ENCODE data around the gene FGF2. TPM values are rescaled to one million over a fixed set of nuclear protein-coding genes. Genes with fewer than 3 reads are reported as not detected.

FGF2 gene
- total and polyA plus RNA-seq, 2 donors (not counting 1 experiment from before 2014, with no cell fraction given): 0.13 TPM; not detected in 1

DNA sequence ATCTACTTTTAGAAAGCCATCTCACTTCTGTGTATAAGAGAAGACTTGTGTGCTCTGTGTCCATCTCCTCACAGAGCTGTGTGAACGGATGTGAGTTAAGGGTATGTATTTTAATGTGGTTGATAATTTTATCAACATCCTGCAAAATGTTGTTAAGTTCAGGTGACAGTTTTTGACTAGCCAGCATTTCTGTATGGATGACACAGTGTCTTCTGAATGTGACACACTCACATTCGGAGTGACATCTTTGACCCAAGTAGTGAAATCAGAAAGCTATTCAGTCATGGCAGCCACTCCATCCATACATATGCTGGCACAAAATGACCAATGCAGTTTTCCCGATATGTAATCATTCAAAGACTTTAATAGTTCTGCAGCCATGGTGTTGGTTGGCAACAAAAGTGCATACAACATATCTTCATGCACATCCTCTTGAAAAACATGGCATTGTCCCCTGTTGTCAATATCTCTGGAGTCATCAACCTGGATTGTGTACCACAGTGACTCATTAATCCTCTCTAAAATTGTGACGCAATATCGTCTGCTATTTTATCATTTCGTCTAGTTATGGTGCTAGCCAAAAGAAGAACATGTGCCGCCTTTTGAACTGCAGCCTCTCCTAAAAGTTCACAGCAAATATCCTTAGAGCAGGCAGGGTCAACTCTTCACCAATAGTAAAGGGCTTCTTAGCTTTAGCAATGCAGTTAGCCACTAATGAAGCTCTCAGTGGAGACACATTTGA lies 6.8 kb upstream of the FGF2 start:
- peaks cover 0 to 3% (median 3%) of the 10 kb centered on the region in 3 donors for H3K9me3 ChIP-seq (ENCODE audit: control extremely low read depth in 1 of 3, control insufficient read depth in 2 of 3, insufficient read depth in 1 of 3, low read length in 2 of 3)
- no peak overlapping the region for H2AFZ ChIP-seq (ENCODE audit: insufficient read depth, low read depth, low read length, poor library complexity, severe bottlenecking)
- H4K20me1 ChIP-seq (ENCODE audit: control insufficient read depth, insufficient read depth, low read length, poor library complexity, severe bottlenecking): no peaks in the 10 kb centered on the region
- H3K4me3 ChIP-seq (ENCODE audit: control extremely low read depth in 1 of 5, extremely low read depth in 1 of 5, insufficient read depth in 1 of 5, low read depth in 2 of 5, low read length in 4 of 5): no peak overlapping the region
- H3K9ac ChIP-seq (ENCODE audit: low read length): no peak overlapping the region
- no peak overlapping the region for H3K27ac ChIP-seq (ENCODE audit: low read length in 2 of 2)
- ATAC-seq (ENCODE audit: low read depth): no peak
- POLR2A ChIA-PET: no interaction called here
- H3K9me3 Mint-ChIP-seq (ENCODE audit: insufficient read depth): no peaks in the 10 kb centered on the region
- intact Hi-C loops (cut with micrococcal nuclease): no loop called here
- DNase-seq: no peak
- no peaks in the 10 kb centered on the region for H3K4me1 Mint-ChIP-seq
- H3K27me3 Mint-ChIP-seq: peaks cover 33% of the 10 kb centered on the region
- 96% methylated on average over 6 of the region's 7 CpGs for WGBS (ENCODE audit: insufficient coverage)
- peaks cover 0 to 10% (median 9%) of the 10 kb centered on the region in 4 experiments for H3K27me3 ChIP-seq (replicated peaks in 1 of 4; ENCODE audit: control extremely low read depth in 1 of 4, control insufficient read depth in 3 of 4, insufficient read depth in 4 of 4, low read length in 3 of 4)
- H3K4me3 Mint-ChIP-seq: no peak overlapping the region
- H3K79me2 ChIP-seq (ENCODE audit: control insufficient read depth, insufficient read depth, low read length): no peaks in the 10 kb centered on the region
- H3K4me1 ChIP-seq (ENCODE audit: control insufficient read depth in 2 of 2, insufficient read depth in 2 of 2, low read length in 2 of 2): no peaks in the 10 kb centered on the region
- H3K27ac Mint-ChIP-seq: no peak overlapping the region
- TF ChIP-seq, protein P1, sequence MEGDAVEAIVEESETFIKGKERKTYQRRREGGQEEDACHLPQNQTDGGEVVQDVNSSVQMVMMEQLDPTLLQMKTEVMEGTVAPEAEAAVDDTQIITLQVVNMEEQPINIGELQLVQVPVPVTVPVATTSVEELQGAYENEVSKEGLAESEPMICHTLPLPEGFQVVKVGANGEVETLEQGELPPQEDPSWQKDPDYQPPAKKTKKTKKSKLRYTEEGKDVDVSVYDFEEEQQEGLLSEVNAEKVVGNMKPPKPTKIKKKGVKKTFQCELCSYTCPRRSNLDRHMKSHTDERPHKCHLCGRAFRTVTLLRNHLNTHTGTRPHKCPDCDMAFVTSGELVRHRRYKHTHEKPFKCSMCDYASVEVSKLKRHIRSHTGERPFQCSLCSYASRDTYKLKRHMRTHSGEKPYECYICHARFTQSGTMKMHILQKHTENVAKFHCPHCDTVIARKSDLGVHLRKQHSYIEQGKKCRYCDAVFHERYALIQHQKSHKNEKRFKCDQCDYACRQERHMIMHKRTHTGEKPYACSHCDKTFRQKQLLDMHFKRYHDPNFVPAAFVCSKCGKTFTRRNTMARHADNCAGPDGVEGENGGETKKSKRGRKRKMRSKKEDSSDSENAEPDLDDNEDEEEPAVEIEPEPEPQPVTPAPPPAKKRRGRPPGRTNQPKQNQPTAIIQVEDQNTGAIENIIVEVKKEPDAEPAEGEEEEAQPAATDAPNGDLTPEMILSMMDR (IDR thresholded peaks at IDR 0.05): no peak
- no peak for TF ChIP-seq EZH2 (IDR thresholded peaks at IDR 0.05; ENCODE audit: borderline replicate concordance, insufficient read depth, low read depth, low read length, poor library complexity, severe bottlenecking)
- H3K36me3 ChIP-seq (replicated peaks in 1 of 2; ENCODE audit: control extremely low read depth in 1 of 2, control insufficient read depth in 1 of 2, extremely low read depth in 1 of 2, insufficient read depth in 2 of 2, low read length in 1 of 2): no peaks in the 10 kb centered on the region
- CTCF ChIA-PET: no interaction called here
- no peak overlapping the region for H3K4me2 ChIP-seq (replicated peaks; ENCODE audit: low read depth, low read length, poor library complexity, severe bottlenecking)

DNA sequence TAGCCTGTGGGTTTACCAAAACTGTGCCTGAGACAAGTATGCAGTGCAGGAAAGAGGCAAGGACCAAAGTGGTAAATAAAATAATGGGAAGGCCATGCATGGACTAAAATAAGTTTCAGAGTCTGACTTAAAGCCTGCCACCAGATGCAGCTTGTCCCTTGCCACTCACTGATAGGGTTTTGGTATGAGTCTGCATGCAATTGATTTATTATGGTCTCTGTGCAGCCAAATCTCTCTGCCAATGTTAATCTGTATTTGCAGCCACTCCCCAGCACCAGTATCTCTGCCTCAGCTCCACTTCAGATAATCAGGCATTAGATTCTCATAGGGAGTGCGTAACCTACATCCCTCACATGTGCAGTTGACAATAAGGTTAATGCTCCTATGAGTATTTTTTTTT lies 5.5 kb upstream of the FGF2 start:
- Histone ChIP-seq H4K20me1 (ENCODE audit: control insufficient read depth, insufficient read depth, low read length, poor library complexity, severe bottlenecking) (no peaks in the 10 kb centered on the region), H3K36me3 (replicated peaks in 1 of 2; ENCODE audit: control extremely low read depth in 1 of 2, control insufficient read depth in 1 of 2, extremely low read depth in 1 of 2, insufficient read depth in 2 of 2, low read length in 1 of 2) (no peaks in the 10 kb centered on the region), H3K9ac (ENCODE audit: low read length) (no peak overlapping the region), H3K4me1 (ENCODE audit: control insufficient read depth in 2 of 2, insufficient read depth in 2 of 2, low read length in 2 of 2) (no peaks in the 10 kb centered on the region), H3K9me3 (ENCODE audit: control extremely low read depth in 1 of 3, control insufficient read depth in 2 of 3, insufficient read depth in 1 of 3, low read length in 2 of 3) (peaks cover 0 to 3% (median 3%) of the 10 kb centered on the region in 3 donors), H3K27ac (ENCODE audit: low read length in 2 of 2) (no peak overlapping the region), H3K4me2 (replicated peaks; ENCODE audit: low read depth, low read length, poor library complexity, severe bottlenecking) (no peak overlapping the region), H3K4me3 (ENCODE audit: control extremely low read depth in 1 of 5, extremely low read depth in 1 of 5, insufficient read depth in 1 of 5, low read depth in 2 of 5, low read length in 4 of 5) (no peak overlapping the region), H3K79me2 (ENCODE audit: control insufficient read depth, insufficient read depth, low read length) (no peaks in the 10 kb centered on the region), H2AFZ (ENCODE audit: insufficient read depth, low read depth, low read length, poor library complexity, severe bottlenecking) (no peak overlapping the region), H3K27me3 (replicated peaks in 1 of 4; ENCODE audit: control extremely low read depth in 1 of 4, control insufficient read depth in 3 of 4, insufficient read depth in 4 of 4, low read length in 3 of 4) (peaks cover 0 to 16% (median 13%) of the 10 kb centered on the region in 4 experiments)
- no peaks in the 10 kb centered on the region for H3K9me3 Mint-ChIP-seq (ENCODE audit: insufficient read depth)
- no peak overlapping the region for H3K27ac Mint-ChIP-seq
- TF ChIP-seq, protein P1 (IDR thresholded peaks at IDR 0.05): no peak
- no peak for TF ChIP-seq EZH2 (IDR thresholded peaks at IDR 0.05; ENCODE audit: borderline replicate concordance, insufficient read depth, low read depth, low read length, poor library complexity, severe bottlenecking)
- no CpG with 5 or more reads among the region's 1 CpG for WGBS (ENCODE audit: insufficient coverage)
- peaks cover under 1% of the 10 kb centered on the region for H3K4me1 Mint-ChIP-seq
- POLR2A ChIA-PET: no interaction called here
- intact Hi-C loops (cut with micrococcal nuclease): no loop called here
- no peak for DNase-seq
- peaks cover 42% of the 10 kb centered on the region for H3K27me3 Mint-ChIP-seq
- CTCF ChIA-PET: no interaction called here
- no peak for ATAC-seq (ENCODE audit: low read depth)
- H3K4me3 Mint-ChIP-seq: no peak overlapping the region
